ENCODE data around the gene RABL6. TPM values are rescaled to one million over a fixed set of nuclear protein-coding genes. Genes with fewer than 3 reads are reported as not detected.
"Not testable (repeated sequence)": the region's sequence is repeated elsewhere in the genome, so short reads cannot be mapped to it uniquely, and the experiment has no call there.

RABL6 gene
- total RNA-seq, 1 donor from 2014 or later, result 43.8 TPM

GRCh38 chr9:136835162-136835931 is 27.6 kb downstream of the RABL6 start:
- no peak for DNase-seq (ENCODE audit: low read depth in 2 of 2)

- DNase-seq (ENCODE audit: low read depth in 2 of 2), result no peak
These were observed 28.5 kb downstream of the RABL6 start for GRCh38 chr9:136835932-136836904.

GRCh38 chr9:136837146-136837855 is 29.6 kb downstream of the RABL6 start:
- DNase-seq (ENCODE audit: low read depth in 2 of 2), result no peak

- not testable (repeated sequence) for DNase-seq (ENCODE audit: low read depth in 2 of 2)
These were observed 30.1 kb downstream of the RABL6 start for GRCh38 chr9:136837856-136838277.

DNA sequence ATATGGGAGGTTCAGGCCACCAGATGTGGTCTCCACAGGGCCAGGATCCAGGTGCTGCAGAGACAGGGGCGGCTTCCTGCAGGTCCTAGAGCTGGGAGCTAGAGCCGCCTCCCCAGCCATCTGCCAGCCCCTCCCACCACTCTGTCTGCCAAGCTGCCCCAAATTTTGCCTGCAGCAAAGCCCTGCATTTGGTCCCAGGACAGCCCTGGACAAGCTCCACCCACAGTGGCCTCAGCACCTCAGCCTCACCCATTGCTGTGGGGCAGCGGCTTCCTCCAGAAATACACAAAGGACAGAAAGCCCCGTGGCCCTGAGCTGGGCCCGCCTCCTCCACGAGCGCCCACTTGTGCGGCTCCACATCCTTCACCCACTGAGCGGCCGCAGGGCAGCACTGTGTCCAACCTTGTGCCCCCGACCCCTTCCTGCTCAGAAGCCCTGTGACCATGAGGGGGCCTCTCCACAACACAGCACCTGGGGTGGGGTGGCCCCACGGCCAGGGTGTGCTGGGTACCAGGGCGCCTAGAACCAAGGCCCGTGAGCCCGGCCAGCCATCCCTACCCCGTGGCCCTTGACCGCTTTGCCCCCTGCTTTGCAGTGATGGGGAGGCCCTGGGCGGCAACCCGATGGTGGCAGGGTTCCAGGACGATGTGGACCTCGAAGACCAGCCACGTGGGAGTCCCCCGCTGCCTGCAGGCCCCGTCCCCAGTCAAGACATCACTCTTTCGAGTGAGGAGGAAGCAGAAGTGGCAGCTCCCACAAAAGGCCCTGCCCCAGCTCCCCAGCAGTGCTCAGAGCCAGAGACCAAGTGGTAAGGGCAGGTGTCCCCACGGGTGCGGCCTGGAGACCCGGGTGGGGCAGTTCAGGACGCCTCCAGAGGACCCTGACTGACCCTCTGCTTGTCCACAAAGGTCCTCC is 30.8 kb downstream of the RABL6 start:
- DNase-seq (ENCODE audit: low read depth in 2 of 2), result no peak

DNA sequence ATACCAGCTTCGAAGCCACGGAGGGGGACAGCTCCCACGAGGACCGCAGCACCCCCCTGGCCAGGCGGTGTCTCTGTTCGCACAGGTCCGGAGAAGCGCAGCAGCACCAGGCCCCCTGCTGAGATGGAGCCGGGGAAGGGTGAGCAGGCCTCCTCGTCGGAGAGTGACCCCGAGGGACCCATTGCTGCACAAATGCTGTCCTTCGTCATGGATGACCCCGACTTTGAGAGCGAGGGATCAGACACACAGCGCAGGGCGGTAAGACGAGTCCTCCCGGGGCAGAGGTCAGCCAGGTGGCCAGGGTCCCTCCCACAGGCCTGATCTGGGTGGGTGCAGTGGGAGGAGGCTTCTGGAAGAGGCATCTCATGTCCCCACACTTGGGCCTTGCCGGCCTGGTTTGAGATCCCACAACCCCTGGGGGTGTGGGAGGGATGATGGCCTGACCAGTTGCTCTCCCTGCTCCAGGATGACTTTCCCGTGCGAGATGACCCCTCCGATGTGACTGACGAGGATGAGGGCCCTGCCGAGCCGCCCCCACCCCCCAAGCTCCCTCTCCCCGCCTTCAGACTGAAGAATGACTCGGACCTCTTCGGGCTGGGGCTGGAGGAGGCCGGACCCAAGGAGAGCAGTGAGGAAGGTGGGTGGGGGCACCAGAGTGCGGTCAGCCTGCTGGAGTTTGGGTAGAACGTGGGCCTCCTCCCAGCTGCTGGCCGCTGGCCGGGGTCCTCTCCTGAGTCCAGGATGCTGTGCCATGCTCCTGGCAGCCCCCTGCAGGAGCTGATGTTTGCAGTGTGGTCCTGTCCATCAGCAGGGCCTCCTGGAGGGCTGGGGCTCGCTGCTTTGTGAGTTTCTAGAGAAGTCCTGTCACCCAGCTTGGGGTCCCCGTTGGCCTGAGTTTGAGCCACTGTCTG is 31.7 kb downstream of the RABL6 start:
- no peak for DNase-seq (ENCODE audit: low read depth in 2 of 2)

DNA sequence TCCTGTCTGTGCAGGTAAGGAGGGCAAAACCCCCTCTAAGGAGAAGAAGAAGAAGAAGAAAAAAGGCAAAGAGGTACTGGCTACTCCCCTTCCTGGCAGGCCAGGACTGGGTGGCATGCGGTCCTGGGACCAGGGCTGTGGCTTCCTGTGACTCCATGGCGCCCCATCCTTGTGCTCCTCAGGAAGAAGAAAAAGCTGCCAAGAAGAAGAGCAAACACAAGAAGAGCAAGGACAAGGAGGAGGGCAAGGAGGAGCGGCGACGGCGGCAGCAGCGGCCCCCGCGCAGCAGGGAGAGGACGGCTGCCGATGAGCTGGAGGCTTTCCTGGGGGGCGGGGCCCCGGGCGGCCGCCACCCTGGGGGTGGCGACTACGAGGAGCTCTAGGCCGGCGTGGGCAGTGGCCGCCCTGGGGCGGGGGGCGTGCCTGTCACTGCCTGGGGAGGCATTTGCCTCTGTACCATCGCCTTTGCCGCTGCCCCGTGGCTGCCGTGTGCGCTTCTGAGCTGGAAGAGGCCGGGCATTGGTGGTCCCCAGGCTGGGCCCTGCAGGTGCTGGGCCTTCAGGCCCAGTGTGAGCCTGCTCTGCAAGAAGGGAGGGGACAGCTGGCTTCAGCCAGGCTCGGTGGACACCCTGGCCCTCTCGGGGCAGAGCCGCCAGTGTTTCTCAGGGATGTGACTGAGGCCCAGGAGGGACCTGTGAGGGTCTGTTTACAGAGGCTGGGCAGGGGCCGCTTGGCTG is 32.6 kb downstream of the RABL6 start:
- no peak for DNase-seq (ENCODE audit: low read depth in 2 of 2)

DNA sequence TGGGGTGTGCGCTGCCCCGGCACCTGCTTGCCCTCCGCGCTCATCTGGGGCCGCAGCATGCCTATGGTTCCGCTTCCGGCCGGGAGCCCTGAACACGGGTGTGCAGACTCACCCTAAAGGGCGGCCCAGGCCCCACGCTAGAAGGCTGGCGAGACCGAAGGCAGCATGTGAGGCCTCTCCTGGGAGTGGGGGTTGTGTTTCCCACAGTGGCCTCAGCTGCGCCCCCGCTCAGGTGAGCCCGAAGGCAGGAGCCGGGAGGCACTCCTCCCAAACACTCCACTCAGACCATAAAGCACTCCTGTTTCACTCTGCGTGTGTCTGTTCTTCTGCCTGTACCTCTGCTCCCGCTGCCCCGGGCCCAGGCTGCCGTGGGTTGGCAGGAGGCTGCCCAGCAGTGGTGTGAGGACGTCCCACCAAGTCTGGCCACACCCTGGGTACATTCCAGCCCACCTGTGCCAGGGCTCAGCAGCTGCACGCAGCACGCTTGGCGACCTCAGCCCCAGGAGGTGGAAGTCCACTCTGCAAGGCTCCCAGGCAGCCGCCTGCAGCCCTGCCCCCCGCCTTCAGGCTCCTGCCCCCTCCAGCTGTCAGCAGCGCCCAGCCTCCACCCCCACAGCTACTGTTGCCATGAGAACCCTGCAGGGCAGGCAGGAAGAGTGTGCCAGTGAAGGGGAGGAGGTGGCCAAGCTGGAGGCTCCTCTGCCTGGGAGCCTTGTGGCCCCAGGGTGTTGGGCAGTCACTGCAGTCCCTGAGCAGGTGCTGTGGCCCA is 33.3 kb downstream of the RABL6 start:
- DNase-seq (ENCODE audit: low read depth in 2 of 2), result no peak

DNA sequence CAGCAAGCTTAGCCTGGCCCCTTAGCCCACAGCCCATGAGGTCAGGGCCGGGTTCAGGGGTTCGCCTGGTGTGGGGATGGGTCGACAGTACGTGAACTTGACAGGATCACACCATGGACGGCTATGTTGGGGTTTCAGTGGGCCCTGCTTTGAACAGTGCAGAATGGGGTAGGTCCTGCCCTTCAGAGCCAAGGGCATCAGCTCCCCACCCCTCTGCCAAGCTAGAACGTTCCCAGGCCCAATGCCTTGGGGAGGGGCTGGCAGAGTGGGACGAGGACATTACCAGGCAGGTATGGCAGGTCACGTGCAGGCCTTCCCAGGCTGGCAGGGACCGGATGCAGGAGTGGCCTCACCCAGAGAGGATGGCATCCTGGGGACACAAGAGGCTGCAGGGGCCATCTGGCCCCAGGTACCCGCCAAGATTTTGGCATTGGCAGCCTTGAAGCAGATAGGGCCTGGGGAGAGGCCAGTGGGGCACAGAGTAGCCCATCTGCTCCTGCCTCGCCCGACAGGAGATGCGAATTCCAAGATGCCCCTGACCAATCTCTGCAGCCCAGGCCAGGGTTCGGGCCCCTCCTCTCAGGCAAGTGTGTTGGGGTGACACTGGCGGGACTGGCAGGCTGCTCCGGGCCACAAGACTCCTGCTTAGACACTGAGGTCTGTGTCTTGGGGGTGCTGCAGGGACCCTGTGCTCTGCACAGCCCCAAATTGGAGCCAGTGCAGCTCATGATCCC is 34.1 kb downstream of the RABL6 start:
- not testable (repeated sequence) for DNase-seq (ENCODE audit: low read depth in 2 of 2)

DNA sequence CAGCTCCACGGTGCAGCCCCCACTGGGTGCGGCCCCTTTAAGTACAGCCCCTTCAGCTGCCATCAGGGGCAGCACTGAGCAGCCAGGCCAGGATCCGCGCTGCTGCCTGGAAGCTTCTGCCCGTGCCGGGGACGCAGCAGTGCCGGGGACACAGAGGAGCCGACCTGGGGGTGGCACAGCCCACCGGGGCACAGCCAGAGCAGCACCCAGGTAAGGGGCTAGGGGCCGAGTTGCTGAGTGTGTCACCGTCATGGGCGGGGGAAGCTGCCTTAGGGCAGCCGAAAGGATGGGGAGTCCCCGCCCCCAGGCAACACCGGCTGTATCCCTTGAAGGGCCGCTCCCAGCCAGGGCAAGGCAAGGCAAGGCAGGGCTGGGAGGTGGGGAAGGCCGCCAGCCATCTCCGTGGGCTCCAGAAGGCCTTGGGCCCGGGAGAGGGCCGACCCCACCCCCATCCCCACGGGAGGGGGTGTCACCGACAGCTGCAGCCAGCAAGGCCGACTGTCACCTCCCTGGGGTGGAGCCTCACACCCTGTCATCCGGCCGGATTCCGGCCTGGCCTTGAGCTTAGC is 34.7 kb downstream of the RABL6 start, which contains the start of gene AJM1:
Gene AJM1 (plus strand): TSS at position 99 of the 569 bp plus-strand sequence. CDS start 1,937 bp downstream, outside the sequence.
- DNase-seq (ENCODE audit: low read depth in 2 of 2), result peak; percentile 79 to 84

GRCh38 chr9:136843159-136843800 is 35.5 kb downstream of the RABL6 start:
- not testable (repeated sequence) for DNase-seq (ENCODE audit: low read depth in 2 of 2)

DNA sequence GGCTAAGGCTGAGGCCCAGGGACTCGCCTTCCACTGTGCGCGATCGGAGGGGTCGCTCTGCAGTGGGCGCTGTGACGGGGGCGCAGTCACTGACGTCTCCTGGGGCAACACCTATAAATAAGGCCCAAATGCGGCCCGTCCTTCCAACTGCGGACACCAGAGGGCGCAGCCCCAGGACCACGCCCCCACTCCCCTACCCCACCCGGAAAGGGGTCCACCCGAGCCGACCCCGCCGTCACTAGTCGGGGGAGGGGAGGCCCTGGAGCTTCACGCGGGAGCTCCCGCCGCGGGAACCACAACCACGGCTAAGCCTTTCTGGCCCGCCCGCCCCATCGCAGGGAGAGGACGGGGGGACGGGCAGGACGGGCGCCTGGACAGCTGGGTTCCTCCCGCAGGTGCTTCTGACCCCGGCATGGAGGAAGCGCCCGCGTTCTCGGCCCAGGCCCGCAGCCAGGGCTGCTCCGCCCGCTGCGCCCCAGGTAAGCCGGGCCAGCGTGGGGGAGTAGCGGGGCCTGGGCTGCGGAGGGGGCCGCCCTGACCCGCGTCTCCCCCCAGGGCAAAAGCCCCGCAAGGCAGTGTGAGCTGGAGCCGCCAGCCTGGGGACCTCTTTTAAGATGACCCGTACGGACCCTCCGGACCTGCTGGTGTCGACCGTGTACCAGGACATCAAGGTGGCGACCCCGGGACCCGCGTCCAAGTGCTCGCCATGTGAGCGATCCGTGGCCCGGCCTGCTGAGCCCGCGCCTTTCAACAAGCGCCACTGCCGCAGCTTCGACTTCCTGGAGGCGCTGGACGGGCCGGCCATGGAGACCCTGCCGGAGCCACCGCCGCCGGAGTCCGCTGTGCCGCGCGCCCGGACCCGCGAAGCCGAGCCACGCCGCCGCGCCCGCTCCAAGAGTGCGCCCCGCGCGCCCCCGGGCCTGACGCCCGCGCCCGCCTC is 36.3 kb downstream of the RABL6 start:
- DNase-seq (ENCODE audit: low read depth in 2 of 2), result not testable (repeated sequence)

GRCh38 chr9:136844761-136845464 is 37.2 kb downstream of the RABL6 start:
- no peak for DNase-seq (ENCODE audit: low read depth in 2 of 2)

GRCh38 chr9:136845465-136846260 is 37.9 kb downstream of the RABL6 start:
- no peak for DNase-seq (ENCODE audit: low read depth in 2 of 2)

Data from lung microvascular endothelial cell (primary cell).